22Rv1 (cell line): Measurements from ENCODE around the gene EPN2.

Experiments used
- H3K27ac ChIP-seq: fragments of 450-650 bp; 2 replicates; pipeline ENCODE4 v1.5.1; 2017
- CTCF ChIP-seq: fragments of 450-650 bp; IDR thresholded peaks from 2 replicates; pipeline ENCODE4 v1.5.1; 2017; ENCODE audit warnings: mild to moderate bottlenecking
- ZFX ChIP-seq: fragments of 450-650 bp; IDR thresholded peaks from 2 replicates; pipeline ENCODE4 v1.6.1; 2017; ENCODE audit warnings: antibody characterized with exemption, borderline replicate concordance

EPN2 gene

DNA sequence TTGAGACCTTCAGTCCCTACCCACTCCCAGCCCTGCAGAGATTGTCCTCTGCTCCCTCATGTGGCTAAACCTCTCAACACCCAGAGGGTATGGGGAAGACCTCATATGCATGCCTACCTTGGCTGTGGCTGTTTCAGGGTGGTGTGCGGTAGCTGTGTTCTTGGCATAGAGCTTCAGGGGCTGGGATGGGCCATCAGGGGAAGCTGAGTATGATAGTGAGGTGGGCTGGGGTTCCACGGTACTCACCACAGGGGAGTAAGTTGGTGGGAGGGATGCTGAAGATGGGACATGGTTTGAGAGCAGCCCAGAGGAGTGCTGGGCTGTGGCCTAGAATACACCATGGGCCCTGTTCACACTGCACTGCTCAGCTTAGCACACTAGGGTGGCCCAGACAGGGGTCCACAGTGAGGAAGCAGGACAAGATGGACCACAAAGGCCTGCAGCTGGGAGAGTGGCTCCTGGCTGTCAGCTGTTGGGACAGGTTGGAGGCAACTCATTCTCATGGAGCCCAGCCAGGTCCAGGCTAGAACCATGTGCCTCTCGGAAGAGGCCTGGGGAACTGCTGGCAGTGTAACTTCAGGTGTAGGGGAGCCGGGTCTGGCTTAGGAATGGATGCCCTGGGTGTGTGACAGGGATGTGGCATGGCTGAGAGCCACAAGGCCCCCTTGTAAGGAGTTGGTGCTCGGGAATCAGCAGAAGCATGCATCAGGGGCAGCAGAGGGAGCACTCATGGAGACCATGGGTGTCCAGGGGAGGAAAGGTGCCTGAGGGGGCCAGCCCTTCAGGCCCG lies 146.7 kb downstream of the EPN2 start:
- H3K27ac ChIP-seq: no peak overlapping the region

DNA sequence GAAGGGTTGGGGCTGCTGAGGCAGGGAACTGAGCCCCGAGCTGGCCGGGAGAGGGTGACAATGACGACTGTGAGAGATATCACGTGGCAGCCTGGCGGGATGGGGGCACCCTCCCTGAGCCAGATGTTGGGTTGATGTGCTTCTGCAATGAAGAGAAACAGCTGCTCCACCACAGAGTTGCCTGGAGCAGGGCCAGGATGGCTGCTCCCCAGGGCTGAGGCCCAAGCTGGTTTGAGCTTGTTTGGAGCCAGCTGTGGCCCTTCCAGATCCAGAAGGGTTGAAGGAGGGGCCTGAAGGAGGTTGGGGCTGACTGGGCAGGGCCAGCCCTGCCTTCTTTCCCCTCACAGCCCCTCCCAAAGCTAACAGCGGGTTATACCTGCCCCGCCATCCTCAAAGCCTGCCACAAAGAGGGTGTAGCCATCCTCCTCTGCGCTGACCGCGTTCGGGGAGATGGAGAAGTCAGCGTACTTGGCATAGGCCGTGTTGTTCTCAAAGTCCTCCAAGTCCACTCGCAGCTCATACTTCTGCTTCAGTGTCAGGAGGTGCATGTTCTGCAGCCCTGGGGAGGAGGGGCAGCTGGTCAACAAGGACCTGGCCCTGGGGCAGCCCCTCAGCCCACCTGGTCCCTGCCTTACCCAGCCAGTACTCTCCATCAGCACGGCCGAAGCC lies 147.7 kb downstream of the EPN2 start:
- peak overlapping the region; percentile 44 for H3K27ac ChIP-seq
- TF ChIP-seq ZFX (no peak), CTCF (no peak)

More for the DNA sequence above, 146.7 kb downstream of the EPN2 start:
- TF ChIP-seq ZFX: no peak
- no peak for TF ChIP-seq CTCF

DNA sequence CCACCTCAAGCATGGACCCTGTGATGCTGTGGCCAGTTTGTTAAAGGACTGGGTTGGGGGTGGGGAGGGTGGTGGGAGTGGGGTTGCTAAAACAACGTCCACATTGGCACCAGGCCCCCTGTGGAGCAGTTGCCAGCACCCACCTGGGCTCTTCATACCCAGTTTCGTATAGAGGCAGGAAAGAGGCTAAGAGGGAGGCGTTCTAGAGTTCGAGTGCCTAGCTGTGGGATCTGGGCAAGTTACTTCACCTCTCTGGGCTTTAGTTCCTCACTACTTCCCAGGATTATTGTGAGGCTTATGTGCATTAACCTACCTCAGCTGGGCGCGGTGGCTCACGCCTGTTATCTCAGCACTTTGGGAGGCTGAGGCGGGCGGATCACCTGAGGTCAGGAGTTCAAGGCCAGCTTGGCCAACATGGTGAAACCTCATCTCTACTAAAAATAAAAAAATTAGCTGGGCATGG lies 148.4 kb downstream of the EPN2 start:
- TF ChIP-seq CTCF: no peak
- H3K27ac ChIP-seq: peak overlapping the region; percentile 44
